HG02571 (cell line): ENCODE measurements around the gene ARFGAP3.

Source experiments
- ATAC-seq: cut with Tn5 transposase; IDR thresholded peaks from one replicate; pipeline ENCODE4 v1.9.1; 2021; ENCODE audit warnings: mild to moderate bottlenecking, moderate library complexity; ENCODE audit not compliant: unreplicated experiment

The ARFGAP3 gene, protein sequence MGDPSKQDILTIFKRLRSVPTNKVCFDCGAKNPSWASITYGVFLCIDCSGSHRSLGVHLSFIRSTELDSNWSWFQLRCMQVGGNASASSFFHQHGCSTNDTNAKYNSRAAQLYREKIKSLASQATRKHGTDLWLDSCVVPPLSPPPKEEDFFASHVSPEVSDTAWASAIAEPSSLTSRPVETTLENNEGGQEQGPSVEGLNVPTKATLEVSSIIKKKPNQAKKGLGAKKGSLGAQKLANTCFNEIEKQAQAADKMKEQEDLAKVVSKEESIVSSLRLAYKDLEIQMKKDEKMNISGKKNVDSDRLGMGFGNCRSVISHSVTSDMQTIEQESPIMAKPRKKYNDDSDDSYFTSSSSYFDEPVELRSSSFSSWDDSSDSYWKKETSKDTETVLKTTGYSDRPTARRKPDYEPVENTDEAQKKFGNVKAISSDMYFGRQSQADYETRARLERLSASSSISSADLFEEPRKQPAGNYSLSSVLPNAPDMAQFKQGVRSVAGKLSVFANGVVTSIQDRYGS

DNA sequence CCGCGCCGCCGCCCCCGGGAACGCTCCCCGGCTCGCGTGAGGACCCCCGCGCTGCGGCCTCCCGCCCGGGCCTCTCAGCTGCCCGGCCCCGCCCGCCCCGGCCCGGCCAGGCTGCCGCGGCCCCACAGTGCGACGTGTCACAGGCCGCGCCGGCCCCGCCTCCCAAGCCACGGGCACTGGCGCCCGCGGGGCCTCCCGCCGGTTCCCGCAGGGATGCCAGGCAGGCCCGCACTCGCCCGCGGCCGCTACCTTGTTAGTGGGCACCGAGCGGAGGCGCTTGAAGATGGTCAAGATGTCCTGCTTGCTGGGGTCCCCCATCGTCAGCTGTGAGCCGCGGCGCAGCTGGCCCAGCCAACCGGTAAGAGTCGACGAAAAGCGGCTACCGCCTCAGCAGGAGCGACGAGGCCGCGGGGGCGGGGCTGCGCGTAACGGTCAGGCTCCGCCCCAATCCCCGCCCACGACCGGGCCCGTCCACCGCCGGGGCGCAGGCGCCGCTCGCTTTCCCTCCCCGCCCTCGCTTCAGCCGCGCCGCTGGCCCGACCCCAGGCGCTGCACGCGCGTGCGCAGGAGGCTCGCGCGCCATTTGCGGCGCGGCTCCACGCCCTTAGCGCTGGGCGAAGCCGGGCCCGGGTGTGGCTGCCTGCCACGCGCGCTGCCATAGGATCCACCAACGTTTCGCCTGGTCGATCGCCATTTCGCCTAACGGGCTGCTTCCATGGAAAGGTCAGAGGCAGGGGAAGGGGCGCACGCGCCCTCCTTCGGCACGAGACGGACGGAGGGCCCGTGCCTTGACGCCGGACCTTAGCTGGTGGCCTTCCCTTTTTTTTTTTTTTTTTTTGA lies at the start of gene ARFGAP3:
ARFGAP3 (minus strand) TSS at position 409 of the 840 bp plus-strand sequence; CDS start at position 318, 91 bp downstream.
- ATAC-seq = peak; percentile 84

DNA sequence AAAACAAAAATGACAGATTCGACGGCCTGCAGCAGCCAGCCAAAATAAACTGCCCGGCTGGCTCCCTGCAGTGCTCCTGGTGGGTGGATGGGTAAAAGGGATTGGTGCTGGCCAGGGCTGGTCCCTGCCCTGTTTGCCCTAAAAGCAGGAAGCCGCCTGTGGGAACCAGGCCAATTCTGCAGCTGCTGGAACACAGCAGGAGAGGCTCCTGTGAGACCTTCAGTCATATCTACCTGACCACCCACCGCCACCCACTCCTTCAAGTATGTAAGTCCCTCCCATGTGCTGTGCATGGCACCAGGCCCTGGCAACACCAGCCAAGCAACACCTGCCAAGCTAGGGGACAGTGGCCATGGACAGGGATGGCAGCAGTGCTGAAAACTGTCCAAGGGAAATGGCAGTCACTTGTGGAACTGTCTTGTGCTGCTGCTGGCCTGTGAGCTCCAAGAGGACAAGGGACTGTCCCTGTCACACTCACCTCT lies 48.7 kb upstream of the ARFGAP3 start:
- ATAC-seq = no peak

DNA sequence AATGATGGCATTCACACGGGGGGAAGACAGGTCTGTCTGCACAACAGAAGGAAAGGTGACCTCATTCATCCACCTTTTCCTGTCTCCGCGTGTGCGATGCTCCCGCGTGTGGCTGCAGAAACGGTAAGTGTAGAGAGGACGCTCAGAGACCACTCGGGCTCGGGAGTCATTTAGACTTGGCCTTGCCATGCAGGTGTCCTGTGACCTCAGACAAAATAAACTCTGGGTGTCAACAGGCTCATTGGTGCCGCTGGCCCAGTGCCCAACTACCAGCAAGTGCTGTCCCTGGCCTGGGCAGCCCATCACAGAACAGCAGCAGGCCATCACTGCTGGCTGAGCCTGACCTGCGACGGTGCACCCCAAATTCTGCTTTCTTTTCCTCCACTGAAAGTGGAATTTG lies 48.1 kb upstream of the ARFGAP3 start:
- no peak for ATAC-seq

DNA sequence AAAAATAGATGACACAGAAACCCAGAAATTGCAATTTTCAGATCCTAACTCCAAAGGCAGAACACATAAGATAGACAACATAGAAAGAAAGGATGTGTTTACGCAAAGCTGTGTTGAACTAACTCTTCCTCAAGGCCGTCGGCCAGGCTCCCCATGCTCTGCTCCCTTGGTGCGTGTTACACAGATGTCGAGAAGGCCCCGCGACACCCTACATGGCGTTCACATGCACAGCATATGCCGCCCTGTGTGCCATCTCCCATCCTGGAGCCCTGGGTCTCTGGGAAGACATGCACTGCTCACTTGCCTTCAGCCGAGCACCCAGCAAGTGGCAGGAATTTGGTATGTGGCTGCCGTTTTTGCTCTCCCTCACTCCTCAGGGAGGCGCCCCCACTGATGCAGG lies 47.0 kb upstream of the ARFGAP3 start:
- ATAC-seq = no peak

DNA sequence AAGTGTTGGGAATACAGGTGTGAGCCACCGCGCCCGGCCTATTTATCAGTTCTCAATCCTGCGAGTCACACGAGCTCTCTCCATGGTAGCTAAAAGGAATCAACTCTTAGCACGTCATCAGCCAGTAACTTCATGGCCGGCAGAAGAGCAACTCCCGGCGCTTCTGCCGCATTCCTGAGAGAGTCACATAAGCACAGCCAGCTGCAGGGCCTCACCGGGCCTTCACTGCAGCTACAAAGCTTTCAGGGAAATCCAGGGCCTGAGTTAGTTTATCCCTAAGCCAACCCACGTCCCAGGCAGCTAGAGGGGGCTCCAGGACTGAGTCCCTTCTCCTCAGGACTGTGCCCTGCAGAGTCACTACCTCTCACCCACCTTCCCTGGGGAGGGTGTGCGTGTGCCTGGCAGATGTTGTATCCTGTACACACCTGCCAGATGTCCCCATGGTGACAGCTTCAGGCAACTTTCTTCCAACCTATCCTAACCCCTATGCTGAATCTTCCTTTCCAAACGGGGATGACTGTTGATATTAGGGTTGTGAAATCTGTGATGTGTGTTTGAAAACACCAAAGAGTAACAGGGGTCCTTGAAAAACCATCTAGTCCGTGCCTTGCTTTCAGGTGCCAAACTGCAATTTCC lies 45.9 kb upstream of the ARFGAP3 start:
- ATAC-seq = no peak

DNA sequence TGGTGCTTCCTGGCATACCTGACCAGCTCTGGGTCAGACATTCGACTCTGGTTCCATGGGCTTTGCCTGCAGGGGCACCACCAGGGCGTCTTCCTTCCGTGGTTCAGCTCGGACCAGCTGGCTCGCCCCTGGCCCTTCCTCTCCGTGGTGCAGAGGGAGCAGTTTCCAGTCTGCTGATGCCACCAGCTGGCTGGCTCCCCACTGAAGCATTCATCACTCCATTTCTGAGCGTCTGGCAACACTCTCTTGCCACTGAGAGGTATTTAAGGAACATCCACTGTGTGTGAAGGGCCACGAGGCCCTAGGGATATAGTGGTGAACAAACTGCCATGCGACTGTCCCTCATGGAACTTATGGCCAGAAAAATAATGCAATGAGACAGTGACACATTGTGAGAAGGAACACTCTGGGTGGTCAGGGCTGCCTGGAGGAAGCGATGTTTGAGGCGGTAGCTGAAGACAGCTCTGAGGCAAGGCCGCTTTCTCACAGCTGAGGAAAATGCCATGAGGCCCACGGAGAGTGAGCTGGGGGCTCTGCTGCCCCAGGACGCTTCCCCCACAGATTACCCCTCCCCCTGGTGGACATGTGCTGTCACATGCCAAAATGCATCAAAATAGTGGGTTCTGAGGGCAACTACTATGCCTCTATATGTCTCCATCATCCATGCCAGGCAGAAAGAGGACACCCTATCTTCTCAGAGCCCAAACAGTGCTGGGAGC lies 44.9 kb upstream of the ARFGAP3 start:
- ATAC-seq = no peak

DNA sequence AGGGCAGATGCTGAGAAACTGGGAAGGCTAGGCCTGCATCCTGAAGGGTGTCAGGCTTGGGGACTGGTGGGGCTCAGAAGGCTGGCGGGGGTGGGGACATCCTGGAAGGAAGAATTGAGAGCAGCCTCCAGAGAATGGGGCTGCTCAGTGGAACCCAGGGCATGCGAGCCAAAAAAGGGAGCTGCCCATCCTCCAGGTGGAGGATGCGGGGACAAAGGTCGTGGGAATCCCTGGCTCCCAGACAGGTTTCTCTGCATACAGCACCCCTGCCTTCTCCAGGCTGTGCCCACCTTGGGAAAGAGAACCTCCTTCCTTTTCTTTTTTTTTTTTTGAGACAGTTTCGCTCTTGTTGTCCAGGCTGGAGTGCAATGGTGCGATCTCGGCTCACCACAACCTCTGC lies 40.9 kb upstream of the ARFGAP3 start:
- no peak for ATAC-seq

DNA sequence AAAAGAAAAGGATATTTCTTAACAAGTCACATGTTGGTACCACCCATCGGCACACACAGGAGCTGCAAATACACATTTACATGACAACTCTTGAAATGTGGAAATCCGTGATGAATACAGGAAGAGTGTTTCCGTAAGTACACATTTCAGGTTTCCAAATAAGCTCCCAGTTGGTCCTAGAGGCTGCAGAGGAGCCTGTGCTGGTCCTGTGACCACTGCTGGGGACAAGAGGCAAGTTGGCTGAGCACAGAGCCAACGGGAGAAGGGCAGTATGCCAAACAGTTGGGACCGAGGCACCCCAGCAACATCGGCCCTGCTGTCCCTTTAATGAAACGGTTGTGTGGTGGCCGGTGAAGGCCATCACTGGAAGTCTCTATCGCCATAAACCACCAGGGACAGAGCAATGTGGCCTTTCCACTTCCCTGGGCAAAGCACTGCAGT lies 38.5 kb upstream of the ARFGAP3 start:
- ATAC-seq = no peak

DNA sequence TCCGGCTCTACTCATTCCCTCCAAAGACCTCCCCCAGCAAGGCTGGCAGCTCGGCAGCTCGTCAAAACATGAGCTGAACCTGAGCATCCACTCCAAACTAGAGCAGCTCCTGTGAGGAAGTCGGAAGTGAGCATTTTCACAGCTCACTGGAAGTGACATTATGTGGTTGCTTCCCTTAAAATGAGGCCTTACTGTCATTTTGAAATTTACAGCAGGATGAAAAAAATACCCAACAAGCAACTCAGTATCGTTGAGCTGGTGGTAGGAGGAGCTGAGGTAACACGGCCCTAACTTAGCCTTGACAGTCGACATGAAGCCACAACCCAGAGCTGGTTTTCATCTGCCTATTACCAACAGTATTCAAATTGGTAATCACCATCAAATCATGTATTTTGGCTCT lies 38.0 kb upstream of the ARFGAP3 start:
- ATAC-seq = no peak

DNA sequence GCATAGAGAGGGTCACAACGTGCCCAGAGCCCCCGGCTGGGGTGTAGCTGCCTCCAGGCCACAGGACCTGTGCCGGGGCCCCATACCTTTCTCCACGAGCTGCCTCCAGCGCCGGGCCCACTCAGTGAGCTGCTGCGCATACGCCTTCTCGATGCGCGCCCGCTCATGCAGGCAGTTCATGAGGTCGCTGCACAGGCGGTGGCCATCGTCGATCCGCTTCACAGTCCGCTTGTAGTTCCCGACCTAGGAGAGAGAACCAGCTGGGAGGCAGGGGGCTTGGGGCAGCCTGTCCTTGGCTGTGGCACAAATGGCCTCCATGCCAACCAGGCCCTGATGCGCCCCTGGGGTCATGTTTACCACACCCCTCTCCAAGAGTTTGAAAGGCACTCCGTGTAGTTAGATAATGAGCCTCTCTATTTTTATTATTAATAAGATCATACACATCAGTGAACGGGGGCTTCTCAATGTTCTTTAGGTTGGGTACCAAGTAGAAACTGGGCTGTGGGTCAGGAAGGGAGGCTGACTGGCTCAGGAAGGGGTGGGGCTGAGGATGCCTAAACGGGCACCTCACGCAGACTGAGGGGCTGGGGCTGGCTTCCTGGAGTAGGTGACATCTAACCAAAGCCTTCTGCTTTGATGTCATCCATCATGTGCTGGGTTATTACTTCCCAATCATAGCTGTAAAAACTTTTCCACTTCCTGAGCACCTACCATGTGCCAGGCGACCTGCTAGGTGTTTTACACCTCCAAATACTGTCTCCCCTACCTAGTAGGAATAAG lies 36.5 kb upstream of the ARFGAP3 start:
- no peak for ATAC-seq

DNA sequence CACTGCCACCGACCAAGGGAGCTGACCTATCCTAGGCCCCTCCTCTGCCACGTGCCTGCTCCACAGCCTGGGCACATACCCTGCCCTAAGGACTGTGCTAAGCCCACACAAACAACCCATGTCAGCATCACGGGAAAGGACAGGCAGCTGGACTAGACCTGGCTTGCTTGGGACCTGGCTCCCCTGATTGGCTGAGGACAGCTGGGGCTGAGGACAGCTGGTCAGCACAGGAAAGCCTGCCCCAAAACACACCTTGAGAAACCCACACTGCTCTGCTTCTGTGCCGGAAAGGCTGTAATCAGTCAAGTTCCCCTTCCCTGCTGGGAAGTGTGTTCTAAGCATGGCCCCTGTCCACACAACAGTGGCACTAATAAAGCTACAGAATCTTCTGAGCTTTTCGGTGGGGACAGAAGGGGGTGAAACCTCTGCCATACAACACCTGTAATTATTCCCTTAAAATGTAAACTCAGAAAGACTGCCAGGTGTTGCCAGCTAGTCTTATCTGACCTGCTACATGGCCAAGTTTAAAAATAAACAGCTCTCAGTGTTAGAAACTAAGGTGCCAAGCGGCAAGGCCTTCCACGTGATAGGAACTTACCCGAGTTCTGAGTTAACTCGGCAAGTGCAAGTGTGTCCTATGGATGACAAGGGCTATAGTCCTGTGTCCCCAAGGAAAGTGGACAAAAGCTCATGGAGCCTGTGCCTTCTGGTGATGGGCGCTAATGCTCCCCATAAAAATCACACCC lies 35.7 kb upstream of the ARFGAP3 start:
- no peak for ATAC-seq

DNA sequence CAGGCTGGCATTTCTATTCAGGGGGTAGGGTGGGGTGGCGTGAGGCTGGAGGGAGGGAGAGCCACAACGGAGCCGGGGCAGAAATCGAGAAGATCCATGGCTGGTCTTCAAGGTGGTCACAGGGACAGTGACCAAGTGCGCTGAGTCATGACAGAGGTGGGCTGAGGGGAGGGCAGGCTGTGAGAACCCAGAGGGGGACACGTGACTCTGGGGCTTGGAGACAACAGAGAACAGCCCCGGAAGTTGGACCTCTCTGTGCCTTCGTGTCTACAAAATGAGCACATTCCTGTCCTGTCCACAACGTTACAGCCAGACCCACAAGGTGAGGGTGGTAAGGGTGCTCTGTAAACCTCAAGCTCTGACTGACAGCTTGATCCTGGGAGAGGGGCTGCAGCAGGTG lies 35.1 kb upstream of the ARFGAP3 start:
- ATAC-seq = no peak

DNA sequence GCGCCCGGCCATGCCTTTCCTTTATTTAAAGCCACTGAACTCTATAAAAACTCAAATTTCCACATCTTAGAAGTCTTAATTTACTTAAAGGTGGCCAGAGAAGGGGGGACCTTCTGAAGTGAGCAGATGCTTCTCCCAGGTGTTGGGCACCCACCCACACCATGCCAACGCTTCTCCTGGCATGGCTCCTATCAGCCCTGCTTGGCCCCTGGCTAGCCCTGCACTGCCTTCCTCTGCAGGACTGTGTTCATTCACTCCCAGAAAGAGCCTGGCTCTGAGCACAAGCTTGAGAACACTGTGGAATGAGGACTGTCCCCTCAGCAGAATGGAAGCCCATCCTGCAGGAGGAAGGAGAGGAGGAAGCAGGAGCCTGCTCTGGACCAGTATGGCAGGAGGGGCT lies 34.6 kb upstream of the ARFGAP3 start:
- no peak for ATAC-seq

DNA sequence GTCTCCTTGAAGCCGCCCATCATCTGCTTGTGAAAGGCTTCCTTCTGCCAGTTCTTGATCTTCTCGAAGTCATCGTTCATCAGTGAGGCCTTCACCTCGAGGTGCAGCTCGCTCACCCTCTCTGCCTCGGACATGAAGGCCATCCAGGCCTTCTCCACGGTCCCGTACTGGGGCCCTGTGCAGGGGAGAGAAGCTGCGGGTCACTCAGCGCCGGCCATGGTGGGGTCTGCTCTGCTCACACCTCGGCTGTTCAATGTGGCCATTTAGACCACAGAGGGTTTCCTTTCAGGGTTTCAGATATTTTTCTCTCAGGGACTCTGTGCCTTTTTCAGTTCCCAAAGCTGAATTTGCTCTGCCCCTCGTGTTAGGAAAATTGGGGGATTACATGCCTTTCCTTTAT lies 33.9 kb upstream of the ARFGAP3 start:
- no peak for ATAC-seq

DNA sequence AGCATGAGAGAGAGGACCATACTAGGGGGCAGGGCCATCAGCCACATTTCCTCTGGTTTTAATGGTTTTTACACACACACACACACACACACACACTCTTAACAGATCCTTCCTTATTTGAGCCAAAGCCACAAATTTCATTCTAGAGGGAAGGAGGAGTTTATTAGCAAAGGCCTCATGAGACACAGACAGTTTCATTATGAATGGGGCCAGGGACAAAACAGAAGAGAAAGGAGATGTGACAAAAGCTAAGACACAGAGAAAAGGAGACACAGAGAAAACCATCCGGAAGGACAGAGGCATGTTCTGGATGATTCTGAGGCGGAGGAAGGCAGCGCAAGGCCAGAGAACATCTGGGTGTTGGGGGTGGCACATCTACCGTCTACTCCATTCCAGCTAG lies 32.2 kb upstream of the ARFGAP3 start:
- ATAC-seq = peak; percentile 44

DNA sequence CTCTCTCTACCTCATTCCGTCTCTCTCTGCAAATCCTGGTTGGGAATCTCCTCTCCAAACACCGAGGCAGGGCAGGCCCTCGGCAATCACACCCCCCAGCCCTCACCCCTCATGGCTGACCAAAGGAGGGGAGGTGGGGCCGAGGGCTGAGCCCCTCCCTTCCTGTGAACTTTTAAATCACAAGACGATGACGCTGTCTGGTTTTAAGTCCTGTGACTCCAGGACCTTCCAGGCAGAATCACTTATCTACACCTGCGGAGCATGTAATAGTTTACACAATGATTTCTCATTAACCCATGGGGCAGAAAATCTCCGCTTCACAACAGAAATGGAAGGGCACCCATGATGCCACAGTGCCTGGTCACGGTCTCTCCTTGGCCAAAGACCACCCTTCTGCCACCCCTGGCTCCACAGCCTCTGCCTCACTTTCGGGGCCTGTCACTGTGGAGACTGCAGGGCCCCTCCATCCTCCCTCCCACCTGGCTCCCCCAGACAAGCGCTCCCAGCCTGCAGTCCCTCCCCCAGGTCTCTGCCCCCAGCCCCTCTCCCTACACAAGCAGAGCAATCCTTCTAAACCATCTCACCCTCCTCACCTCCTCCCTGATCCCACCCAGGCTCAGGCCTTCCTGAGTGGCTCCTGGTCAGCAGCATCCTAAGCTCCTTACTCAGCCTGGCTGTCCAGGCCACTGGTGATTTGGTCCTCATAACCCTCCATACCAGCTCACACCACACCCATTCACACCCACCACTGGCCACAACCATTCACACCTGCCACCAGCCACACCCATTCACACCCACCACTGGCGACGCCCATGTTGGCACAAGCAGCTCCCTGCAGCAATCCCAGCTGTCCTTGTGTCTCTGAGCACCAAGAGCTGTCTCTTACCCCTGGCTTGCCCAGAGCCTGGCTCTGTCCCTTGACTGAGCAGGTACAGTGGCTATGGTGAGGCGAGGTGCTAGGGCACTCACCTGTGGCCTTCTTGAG lies 30.7 kb upstream of the ARFGAP3 start:
- no peak for ATAC-seq

DNA sequence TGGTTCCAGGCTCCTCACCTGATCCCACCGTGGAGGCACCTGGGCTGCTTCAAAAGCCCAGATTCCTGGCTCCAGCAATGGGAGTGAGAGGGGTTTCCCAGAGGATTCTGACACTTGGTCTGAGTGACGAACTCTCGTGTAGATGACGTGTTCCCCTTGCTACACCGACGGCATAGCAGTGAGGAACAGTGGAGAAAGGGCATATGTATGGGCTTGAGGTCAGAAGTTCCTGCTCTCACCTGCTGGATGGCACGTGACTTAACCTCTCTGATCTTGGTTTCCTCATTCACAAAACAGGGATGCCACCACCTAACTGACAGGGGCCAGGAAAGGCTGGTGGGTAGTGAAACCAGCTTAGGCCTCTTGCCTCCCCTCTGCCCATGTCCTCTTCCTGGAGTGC lies 30.0 kb upstream of the ARFGAP3 start:
- no peak for ATAC-seq

DNA sequence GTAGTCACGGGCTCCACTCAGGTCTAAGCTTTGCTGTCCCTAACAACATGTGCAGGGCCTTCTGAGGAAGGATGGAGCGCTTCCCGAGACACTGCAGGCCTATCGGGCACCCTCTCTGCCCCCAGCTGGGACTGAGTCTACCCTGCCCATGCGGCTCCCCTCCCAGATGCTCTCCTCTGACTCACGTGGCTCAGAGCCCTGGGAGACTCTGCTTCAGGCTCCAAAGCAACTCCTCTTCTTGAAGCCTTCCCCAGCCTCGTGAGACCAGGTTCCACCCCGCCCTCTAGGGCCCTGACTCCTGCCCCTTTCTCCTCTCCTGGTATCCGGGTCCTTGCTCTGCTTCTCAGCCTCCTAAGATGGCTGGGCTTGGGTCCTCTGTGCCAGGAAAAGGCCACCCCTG lies 28.4 kb upstream of the ARFGAP3 start:
- no peak for ATAC-seq
